Peyer's patch (tissue), 4 donors: ENCODE data around the gene BCL7A. TPM values are rescaled to one million over a fixed set of nuclear protein-coding genes. Genes with fewer than 3 reads are reported as not detected.

ENCODE experiments used
- DNase-seq, 3 donors: peaks; one replicate each; pipeline ENCODE4 v3.0.0-alpha.2; 2017 to 2019
- H3K27ac ChIP-seq, 4 donors: fragments of 200-600 bp; sonication (generic); one replicate each; pipeline ENCODE4 v1.5.1; 2016 to 2019
- H3K27me3 ChIP-seq, 2 donors: fragments of 200-600 bp; sonication (generic); one replicate each; pipeline ENCODE4 v1.5.1; 2019
- H3K36me3 ChIP-seq, 3 donors: fragments of 200-600 bp; sonication (generic); one replicate each; pipeline ENCODE4 v1.5.1; 2016 to 2019
- H3K4me1 ChIP-seq, 4 donors: fragments of 200-600 bp; sonication (generic); one replicate each; pipeline ENCODE4 v1.5.1; 2016 to 2019
- H3K4me3 ChIP-seq, 4 donors: fragments of 200-600 bp; sonication (generic); 1 replicate in 3 of 4; 2 replicates in 1 of 4; pipeline ENCODE4 v1.5.1; 2016 to 2019; ENCODE audit warnings: mild to moderate bottlenecking in 1 of 4
- H3K9me3 ChIP-seq, 4 donors: fragments of 200-600 bp; sonication (generic); one replicate each; pipeline ENCODE4 v1.5.1; 2016 to 2019; ENCODE audit warnings: mild to moderate bottlenecking in 1 of 4
- CTCF ChIP-seq, 6 experiments: fragments of 450-650 bp in 4 of 6; fragments of 200-600 bp in 2 of 6; sonication (generic) in 1 of 6; IDR thresholded peaks; one replicate each; pipeline ENCODE4 v1.5.1; 2017 to 2019; ENCODE audit warnings: antibody characterized with exemption in 6 of 6, mild to moderate bottlenecking in 3 of 6, moderate library complexity in 1 of 6
- POLR2A ChIP-seq, 2 donors: fragments of 450-650 bp; IDR thresholded peaks; one replicate each; pipeline ENCODE4 v1.5.1; 2017; ENCODE audit warnings: antibody characterized with exemption in 2 of 2, mild to moderate bottlenecking in 2 of 2, moderate library complexity in 2 of 2
- total RNA-seq, 4 donors: library from RNA; depleted of rRNA; stranded (reverse); fragments of >200 nt; gene quantifications; one replicate each; pipeline ENCODE4 v1.1.0, GENCODE V29; 2016

The BCL7A gene
- total RNA-seq, 4 donors from 2014 or later = 3.3 to 23.9 (median 4.4) TPM

GRCh38 chr12:121989276-121990113 is 32.2 kb upstream of the BCL7A start:
- Histone ChIP-seq H3K27ac (no peak overlapping the region), H3K9me3 (no peaks in the 10 kb centered on the region), H3K4me1 (no peaks in the 10 kb centered on the region), H3K36me3 (no peaks in the 10 kb centered on the region), H3K27me3 (no peaks in the 10 kb centered on the region), H3K4me3 (no peak overlapping the region)
- TF ChIP-seq POLR2A (IDR thresholded peaks at IDR 0.05) = no peak
- TF ChIP-seq CTCF (IDR thresholded peaks at IDR 0.05) = no peak
- DNase-seq = no peak

GRCh38 chr12:121990114-121990647 is 31.5 kb upstream of the BCL7A start:
- no peaks in the 10 kb centered on the region for H3K36me3 ChIP-seq
- no peaks in the 10 kb centered on the region for H3K4me1 ChIP-seq
- no peaks in the 10 kb centered on the region for H3K27me3 ChIP-seq
- no peak overlapping the region for H3K4me3 ChIP-seq
- DNase-seq = no peak
- no peaks in the 10 kb centered on the region for H3K9me3 ChIP-seq
- H3K27ac ChIP-seq = no peak overlapping the region
- no peak for TF ChIP-seq POLR2A (IDR thresholded peaks at IDR 0.05)
- no peak for TF ChIP-seq CTCF (IDR thresholded peaks at IDR 0.05)

GRCh38 chr12:121990692-121991603 is 30.7 kb upstream of the BCL7A start:
- no peak for DNase-seq
- TF ChIP-seq CTCF (IDR thresholded peaks at IDR 0.05) (no peak), POLR2A (IDR thresholded peaks at IDR 0.05) (no peak)
- Histone ChIP-seq H3K4me3 (no peak overlapping the region), H3K4me1 (no peaks in the 10 kb centered on the region), H3K27me3 (no peaks in the 10 kb centered on the region), H3K9me3 (no peaks in the 10 kb centered on the region), H3K27ac (no peak overlapping the region), H3K36me3 (no peaks in the 10 kb centered on the region)

- peak overlapping the region in 1 of 4 donors; percentile 20 for H3K27ac ChIP-seq
- no peaks in the 10 kb centered on the region for H3K27me3 ChIP-seq
- no peak for TF ChIP-seq POLR2A (IDR thresholded peaks at IDR 0.05)
- no peak for TF ChIP-seq CTCF (IDR thresholded peaks at IDR 0.05)
- DNase-seq = peak in 2 of 3 donors; percentile 50 to 59
- H3K36me3 ChIP-seq = no peaks in the 10 kb centered on the region
- no peaks in the 10 kb centered on the region for H3K9me3 ChIP-seq
- H3K4me3 ChIP-seq = no peak overlapping the region
- H3K4me1 ChIP-seq = no peaks in the 10 kb centered on the region
Observed at GRCh38 chr12:121992059-121992879, 29.4 kb upstream of the BCL7A start.
